GM23248 (cell line): Measurements from ENCODE around the gene VPS41. TPM values are rescaled to one million over a fixed set of nuclear protein-coding genes. Genes with fewer than 3 reads are reported as not detected.

ENCODE experiments used
- DNase-seq: peaks from one replicate; pipeline ENCODE4 v3.0.0-alpha.2; 2015
- H2AFZ ChIP-seq: fragments of 200-600 bp; sonication (generic); 2 replicates; pipeline ENCODE4 v1.6.1; 2016; ENCODE audit warnings: antibody characterized with exemption
- H3F3A ChIP-seq: fragments of 200-600 bp; sonication (generic); 2 replicates; pipeline ENCODE4 v1.6.1; 2016; ENCODE audit warnings: mild to moderate bottlenecking, antibody characterized with exemption, mixed run types; ENCODE audit not compliant: insufficient read depth
- H3K27ac ChIP-seq: fragments of 200-600 bp; sonication (generic); 2 replicates; pipeline ENCODE4 v1.5.1; 2016; ENCODE audit warnings: mild to moderate bottlenecking
- H3K27me3 ChIP-seq: fragments of 200-600 bp; sonication (generic); replicated peaks from 2 replicates; pipeline ENCODE4 v1.6.1; 2016; ENCODE audit warnings: mild to moderate bottlenecking; ENCODE audit not compliant: insufficient read depth
- H3K36me3 ChIP-seq: fragments of 200-600 bp; sonication (generic); 2 replicates; pipeline ENCODE4 v1.6.1; 2016; ENCODE audit warnings: low read depth, mild to moderate bottlenecking
- H3K4me1 ChIP-seq: fragments of 200-600 bp; sonication (generic); 2 replicates; pipeline ENCODE4 v1.6.1; 2016; ENCODE audit warnings: mild to moderate bottlenecking; ENCODE audit not compliant: insufficient read depth
- H3K4me2 ChIP-seq: fragments of 200-600 bp; sonication (generic); one replicate; pipeline ENCODE4 v1.6.1; 2016; ENCODE audit warnings: mild to moderate bottlenecking; ENCODE audit not compliant: unreplicated experiment
- H3K4me3 ChIP-seq: fragments of 200-600 bp; sonication (generic); 2 replicates; pipeline ENCODE4 v1.5.1; 2016; ENCODE audit warnings: mild to moderate bottlenecking
- H3K79me2 ChIP-seq: fragments of 200-600 bp; sonication (generic); 2 replicates; pipeline ENCODE4 v1.6.1; 2016; ENCODE audit warnings: mild to moderate bottlenecking; ENCODE audit not compliant: insufficient read depth
- H3K9ac ChIP-seq: fragments of 200-600 bp; sonication (generic); 2 replicates; pipeline ENCODE4 v1.6.1; 2016; ENCODE audit warnings: mild to moderate bottlenecking
- H3K9me2 ChIP-seq: fragments of 200-600 bp; sonication (generic); 2 replicates; pipeline ENCODE4 v1.6.1; 2016; ENCODE audit warnings: mixed run types, mild to moderate bottlenecking, moderate library complexity; ENCODE audit not compliant: insufficient read depth
- H3K9me3 ChIP-seq: fragments of 200-600 bp; sonication (generic); one replicate; pipeline ENCODE4 v1.6.1; 2017; ENCODE audit warnings: low read depth
- H4K20me1 ChIP-seq: fragments of 200-600 bp; sonication (generic); 2 replicates; pipeline ENCODE4 v1.6.0; 2016; ENCODE audit not compliant: insufficient read depth
- EZH2 ChIP-seq: fragments of 200-600 bp; sonication (generic); IDR thresholded peaks from 2 replicates; pipeline ENCODE4 v1.6.1; 2018; ENCODE audit warnings: antibody characterized with exemption, mild to moderate bottlenecking; ENCODE audit not compliant: insufficient read depth, poor library complexity, severe bottlenecking
- EZH2phosphoT487 ChIP-seq: fragments of 200-600 bp; sonication (generic); IDR thresholded peaks from 2 replicates; pipeline ENCODE4 v1.6.1; 2018; ENCODE audit warnings: antibody characterized with exemption, moderate library complexity, mild to moderate bottlenecking, low read depth; ENCODE audit not compliant: insufficient read depth
- WGBS, 2 experiments: methylation state at CpG; one replicate each; pipeline ENCODE4 v1.1.6; 2015 to 2017; ENCODE audit warnings: low lambda C conversion rate in 2 of 2, low coverage in 1 of 2; ENCODE audit errors: missing lambda C conversion rate in 2 of 2; 5-methylcytosine and 5-hydroxymethylcytosine counted together
- in situ Hi-C: fragments of 300-500 bp; cut with MboI; formaldehyde crosslinking; loops from 2 replicates; pipeline ENCODE4 v1.15.0; 2020
- polyA plus RNA-seq: library from polyadenylated mRNA; unstranded; fragments of >200 nt; fragmentation: Nextera tagmentation; extraction: Ambion mirVana; gene quantifications from 2 replicates; pipeline ENCODE4 v1.2.1, GENCODE V29; 2016
- total RNA-seq: library from RNA; depleted of rRNA; stranded (reverse); fragments of >200 nt; shearing (Covaris generic); gene quantifications from 2 replicates; pipeline ENCODE4 v1.2.3, GENCODE V29; 2014

The VPS41 gene
- total and polyA plus RNA-seq, 2 experiments from 2014 or later: 30.9 to 36.4 TPM

DNA sequence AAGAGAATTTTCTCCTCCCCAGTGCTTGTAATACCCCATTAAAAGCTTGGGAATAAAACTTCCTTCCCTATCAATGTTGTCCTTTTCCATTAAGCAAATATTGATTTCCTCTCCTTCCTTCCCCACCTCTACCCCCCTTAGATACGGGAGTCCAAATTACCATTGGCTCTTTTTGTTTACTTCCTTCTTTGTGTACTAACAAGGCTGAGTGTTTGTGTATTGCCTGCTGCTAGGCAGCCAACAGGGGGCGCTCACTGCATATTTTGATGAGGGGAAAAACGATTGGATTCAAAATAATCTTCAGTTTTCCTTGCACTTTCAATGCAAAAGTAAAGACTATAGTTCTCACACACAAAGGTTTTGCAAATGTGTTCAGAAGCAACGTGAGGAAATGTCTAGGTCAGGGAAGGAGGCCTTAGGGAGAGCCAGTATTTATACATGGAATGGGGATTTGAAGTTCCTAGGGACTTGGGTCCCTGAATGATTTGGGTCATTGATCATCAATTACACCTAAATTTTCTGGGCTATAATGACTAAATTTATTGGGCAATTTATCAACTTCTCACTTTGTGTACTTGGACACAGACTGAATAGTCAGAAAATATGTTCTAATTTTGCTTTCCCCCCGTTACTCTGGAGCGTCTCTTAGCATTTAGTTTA lies 23.6 kb upstream of the VPS41 start:
- Histone ChIP-seq H3K9me3 (no peaks in the 10 kb centered on the region), H3K9me2 (no peaks in the 10 kb centered on the region), H3F3A (no peaks in the 10 kb centered on the region), H3K27ac (no peak overlapping the region), H3K27me3 (no peaks in the 10 kb centered on the region), H3K4me2 (no peak overlapping the region), H3K79me2 (no peaks in the 10 kb centered on the region), H3K9ac (no peak overlapping the region), H4K20me1 (no peaks in the 10 kb centered on the region), H2AFZ (peak overlapping the region; percentile 7; the same call in 1 of the 2 replicates), H3K4me3 (no peak overlapping the region), H3K36me3 (no peaks in the 10 kb centered on the region), H3K4me1 (peaks cover 5% of the 10 kb centered on the region; the same call in 1 of the 2 replicates)
- 32 to 33% methylated on average over 6 of the region's 6 CpGs for WGBS, 2 experiments
- TF ChIP-seq EZH2phosphoT487 (no peak), EZH2 (no peak)
- in situ Hi-C loops: loop anchor here (10.0 kb wide), 1 partner anchor 532 kb away; no protein-coding TSS in a partner anchor
- DNase-seq: peak; percentile 64

DNA sequence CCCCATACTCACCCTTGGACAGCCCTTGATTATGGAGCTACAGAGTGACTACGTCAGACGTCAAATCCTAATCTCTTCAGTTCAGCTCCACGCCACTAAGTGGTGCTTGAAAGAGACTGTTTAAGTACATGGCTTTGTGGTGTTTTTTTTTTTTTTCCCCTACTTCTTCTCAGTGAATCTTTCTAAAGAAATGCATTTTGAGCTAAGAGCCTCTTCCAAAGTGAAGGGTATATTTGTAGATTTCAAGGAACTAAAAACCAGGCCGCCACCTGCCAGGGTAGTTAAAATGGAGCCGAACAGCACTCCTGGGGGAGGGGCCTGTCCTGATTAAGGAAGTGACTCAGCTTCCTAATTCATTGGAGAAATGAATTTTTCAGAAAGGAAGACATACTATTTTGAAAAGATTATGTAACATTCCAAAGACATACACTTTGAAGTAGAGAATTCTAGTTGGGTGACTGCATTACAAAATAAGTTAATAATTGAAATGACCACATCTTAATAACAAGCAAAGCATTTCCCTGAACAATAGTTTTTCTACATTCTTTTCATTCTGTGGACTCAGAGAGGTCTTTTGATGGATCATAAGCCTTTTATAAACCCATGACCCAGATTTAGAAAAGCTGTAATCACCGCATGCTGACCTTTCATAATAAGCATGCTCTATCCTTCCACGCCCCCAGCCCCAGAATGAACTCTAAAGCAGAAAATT lies 20.6 kb upstream of the VPS41 start:
- H3K27ac ChIP-seq: no peak overlapping the region
- in situ Hi-C loops: loop anchor here (10.0 kb wide), 1 partner anchor 535 kb away; no protein-coding TSS in a partner anchor
- no peak for DNase-seq
- H3K36me3 ChIP-seq: no peaks in the 10 kb centered on the region
- H4K20me1 ChIP-seq: no peaks in the 10 kb centered on the region
- H3F3A ChIP-seq: no peaks in the 10 kb centered on the region
- no peaks in the 10 kb centered on the region for H3K9me3 ChIP-seq
- no peaks in the 10 kb centered on the region for H3K27me3 ChIP-seq
- no peaks in the 10 kb centered on the region for H3K9me2 ChIP-seq
- no peak overlapping the region for H3K4me3 ChIP-seq
- WGBS, 2 experiments: 83 to 85% methylated on average over 7 of the region's 7 CpGs
- no peak for TF ChIP-seq EZH2phosphoT487
- TF ChIP-seq EZH2: no peak
- peaks cover 5% of the 10 kb centered on the region; the same call in 1 of the 2 replicates for H3K4me1 ChIP-seq
- no peak overlapping the region for H3K4me2 ChIP-seq
- no peak overlapping the region for H3K9ac ChIP-seq
- H2AFZ ChIP-seq: no peak overlapping the region
- no peaks in the 10 kb centered on the region for H3K79me2 ChIP-seq

DNA sequence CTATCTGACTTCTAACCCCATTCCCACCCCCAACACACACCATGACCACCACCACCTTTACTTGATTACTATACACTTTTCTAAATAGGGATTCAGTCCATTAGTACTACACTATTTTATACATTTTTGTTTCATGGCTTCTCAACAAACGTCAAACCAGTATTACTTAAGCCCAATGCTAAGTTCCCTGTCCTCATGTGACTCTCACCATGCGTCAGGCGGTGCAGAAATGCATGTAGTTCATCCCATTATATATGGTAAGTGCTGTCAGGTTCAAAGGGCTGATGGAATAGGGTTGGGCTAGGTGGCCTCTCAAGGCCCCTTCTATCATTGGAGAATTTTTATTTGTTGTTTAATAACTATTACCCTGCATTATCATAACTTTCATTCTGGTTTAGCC lies 19.5 kb upstream of the VPS41 start:
- H3K4me1 ChIP-seq: peaks cover 5% of the 10 kb centered on the region; the same call in 1 of the 2 replicates
- 72 to 82% methylated on average over 3 of the region's 3 CpGs for WGBS, 2 experiments
- no peaks in the 10 kb centered on the region for H3K27me3 ChIP-seq
- H3F3A ChIP-seq: no peaks in the 10 kb centered on the region
- no peak overlapping the region for H3K4me3 ChIP-seq
- TF ChIP-seq EZH2 (no peak), EZH2phosphoT487 (no peak)
- no peak for DNase-seq
- no peaks in the 10 kb centered on the region for H3K9me2 ChIP-seq
- no peaks in the 10 kb centered on the region for H3K9me3 ChIP-seq
- no peaks in the 10 kb centered on the region for H3K79me2 ChIP-seq
- no peak overlapping the region for H3K4me2 ChIP-seq
- no peak overlapping the region for H2AFZ ChIP-seq
- no peak overlapping the region for H3K27ac ChIP-seq
- no peak overlapping the region for H3K9ac ChIP-seq
- no peaks in the 10 kb centered on the region for H4K20me1 ChIP-seq
- H3K36me3 ChIP-seq: no peaks in the 10 kb centered on the region
- in situ Hi-C loops: no loop called here

DNA sequence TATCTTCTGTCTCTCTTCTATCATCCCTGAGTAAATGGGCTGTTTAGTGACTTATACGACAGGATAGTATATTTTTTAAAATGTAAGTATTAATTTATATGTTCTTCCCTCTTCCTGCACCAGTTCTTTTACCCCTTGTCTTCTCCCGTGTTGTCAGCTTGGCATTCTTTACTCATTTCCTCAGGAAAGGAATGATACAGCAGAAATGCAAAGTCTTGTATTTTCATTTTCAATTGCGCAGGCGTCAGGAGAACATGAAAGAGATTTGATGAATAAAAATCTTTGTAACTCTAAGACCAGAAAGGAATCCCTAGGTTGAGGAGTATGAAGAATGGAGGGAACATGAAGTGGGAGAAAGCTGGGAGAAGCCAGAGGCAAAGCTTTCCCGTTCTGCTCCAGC lies 18.8 kb upstream of the VPS41 start:
- Histone ChIP-seq H3K79me2 (no peaks in the 10 kb centered on the region), H3K27me3 (no peaks in the 10 kb centered on the region), H4K20me1 (no peaks in the 10 kb centered on the region), H3K27ac (no peak overlapping the region), H2AFZ (no peak overlapping the region), H3K4me2 (no peak overlapping the region), H3K9me2 (no peaks in the 10 kb centered on the region), H3K36me3 (no peaks in the 10 kb centered on the region), H3K4me3 (no peak overlapping the region), H3K9me3 (no peaks in the 10 kb centered on the region), H3K4me1 (peaks cover 5% of the 10 kb centered on the region; the same call in 1 of the 2 replicates), H3K9ac (no peak overlapping the region), H3F3A (no peaks in the 10 kb centered on the region)
- TF ChIP-seq EZH2: no peak
- TF ChIP-seq EZH2phosphoT487: no peak
- WGBS, 2 experiments: 79 to 87% methylated on average over 5 of the region's 5 CpGs
- no peak for DNase-seq
- in situ Hi-C loops: no loop called here
